ENCODE results near the gene TSNAX.

- TF ChIP-seq POLR2A (IDR thresholded peaks at IDR 0.05) (no peak), CTCF (IDR thresholded peaks at IDR 0.05) (no peak)
Observed at GRCh38 chr1:231493421-231494185, 34.9 kb upstream of the TSNAX start.

Measured in Peyer's patch (tissue), 4 donors.